ENCODE measurements around the gene PODN.

PODN gene

GRCh38 chr1:53016705-53017104 lies 45.3 kb upstream of the PODN start (continued):
- TF ChIP-seq PPARA (CRISPR knock-in tag; IDR thresholded peaks at IDR 0.05; ENCODE audit: borderline replicate concordance) = no peak
- TF ChIP-seq ZFP3 (CRISPR knock-in tag; IDR thresholded peaks at IDR 0.05) = no peak
- TF ChIP-seq TCF4 (CRISPR knock-in tag; IDR thresholded peaks at IDR 0.05; ENCODE audit: borderline replicate concordance) = no peak
- TF ChIP-seq TOX (CRISPR knock-in tag; IDR thresholded peaks at IDR 0.05; ENCODE audit: borderline replicate concordance) = no peak
- TF ChIP-seq POU6F1 (CRISPR knock-in tag; IDR thresholded peaks at IDR 0.05; ENCODE audit: borderline replicate concordance, low read depth) = no peak

- ATAC-seq = no peak
Observed at GRCh38 chr1:53020588-53020987, 41.4 kb upstream of the PODN start.

GRCh38 chr1:53022179-53022578 lies 39.8 kb upstream of the PODN start:
- ATAC-seq = no peak
- TF ChIP-seq TSHZ2 (CRISPR knock-in tag; IDR thresholded peaks at IDR 0.05) = no peak
- TF ChIP-seq BACH2 (CRISPR knock-in tag; IDR thresholded peaks at IDR 0.05; ENCODE audit: borderline replicate concordance) = no peak
- TF ChIP-seq PATZ1 (CRISPR knock-in tag; IDR thresholded peaks at IDR 0.05; ENCODE audit: borderline replicate concordance) = no peak
- no peak for TF ChIP-seq POU6F1 (CRISPR knock-in tag; IDR thresholded peaks at IDR 0.05; ENCODE audit: borderline replicate concordance, low read depth)
- no peak for TF ChIP-seq GLIS3 (CRISPR knock-in tag; IDR thresholded peaks at IDR 0.05)
- no peak for TF ChIP-seq ZFP30 (CRISPR knock-in tag; IDR thresholded peaks at IDR 0.05)
- TF ChIP-seq RARB (CRISPR knock-in tag; IDR thresholded peaks at IDR 0.05) = no peak
- no peak for TF ChIP-seq ZC3H10 (CRISPR knock-in tag; IDR thresholded peaks at IDR 0.05)
- no peak for TF ChIP-seq CSDC2 (CRISPR knock-in tag; IDR thresholded peaks at IDR 0.05)
- no peak for TF ChIP-seq ZNF565 (CRISPR knock-in tag; conservative IDR thresholded peaks at IDR 0.05; ENCODE audit: low read depth)
- TF ChIP-seq ZFP3 (CRISPR knock-in tag; IDR thresholded peaks at IDR 0.05) = no peak
- no peak for TF ChIP-seq PPARA (CRISPR knock-in tag; IDR thresholded peaks at IDR 0.05; ENCODE audit: borderline replicate concordance)
- no peak for TF ChIP-seq ARNTL (CRISPR knock-in tag; IDR thresholded peaks at IDR 0.05; ENCODE audit: borderline replicate concordance, low read depth)
- no peak for TF ChIP-seq ZNF8 (CRISPR knock-in tag; IDR thresholded peaks at IDR 0.05)
- no peak for TF ChIP-seq ZNF70 (CRISPR knock-in tag; IDR thresholded peaks at IDR 0.05)

More at GRCh38 chr1:53020588-53020987, 41.4 kb upstream of the PODN start:
- TF ChIP-seq BACH2 (CRISPR knock-in tag; IDR thresholded peaks at IDR 0.05; ENCODE audit: borderline replicate concordance) = no peak
- no peak for TF ChIP-seq GLIS3 (CRISPR knock-in tag; IDR thresholded peaks at IDR 0.05)
- no peak for TF ChIP-seq CREB5 (CRISPR knock-in tag; IDR thresholded peaks at IDR 0.05; ENCODE audit: low read depth)
- no peak for TF ChIP-seq CSRNP3 (CRISPR knock-in tag; IDR thresholded peaks at IDR 0.05)
- no peak for TF ChIP-seq TOX (CRISPR knock-in tag; IDR thresholded peaks at IDR 0.05; ENCODE audit: borderline replicate concordance)
- no peak for TF ChIP-seq ZNF8 (CRISPR knock-in tag; IDR thresholded peaks at IDR 0.05)
- no peak for TF ChIP-seq POU6F1 (CRISPR knock-in tag; IDR thresholded peaks at IDR 0.05; ENCODE audit: borderline replicate concordance, low read depth)

Measured in SK-N-SH treated with all-trans-retinoic acid at 6 μM for 48 hours (cell line).